Brain microvascular endothelial cell (primary cell): Measurements from ENCODE around the gene CLPTM1L.

ENCODE experiments used
- DNase-seq: peaks from one replicate; pipeline ENCODE4 v3.0.0-alpha.2; 2020
- H3K27ac ChIP-seq: fragments of 250-450 bp; sonication (Bioruptor Pico); 2 replicates; pipeline ENCODE4 v1.5.1; 2020; ENCODE audit warnings: mild to moderate bottlenecking, moderate library complexity
- H3K27me3 ChIP-seq: fragments of 250-450 bp; sonication (Bioruptor Pico); replicated peaks from 2 replicates; pipeline ENCODE4 v1.5.1; 2020; ENCODE audit warnings: mild to moderate bottlenecking
- H3K36me3 ChIP-seq: fragments of 250-450 bp; sonication (Bioruptor Pico); replicated peaks from 2 replicates; pipeline ENCODE4 v1.5.1; 2020; ENCODE audit warnings: mild to moderate bottlenecking
- H3K4me3 ChIP-seq: 2 replicates; pipeline ENCODE4 v1.5.1; 2011; ENCODE audit warnings: low read depth, mild to moderate bottlenecking, control low read depth, low read length, moderate library complexity
- in situ Hi-C: cut with HindIII; loops from 2 replicates; pipeline ENCODE4 v1.10.0; 2017; ENCODE audit warnings: low sequenced_read_pairs, low pct_ligation_motif_present
- TF ChIP-seq, protein P1 (sequence below): IDR thresholded peaks from 2 replicates; pipeline ENCODE4 v1.5.1; 2011; ENCODE audit warnings: low read depth, mild to moderate bottlenecking, moderate library complexity, low read length, control low read depth, inconsistent platforms; ENCODE audit errors: missing control alignments

CLPTM1L gene

DNA sequence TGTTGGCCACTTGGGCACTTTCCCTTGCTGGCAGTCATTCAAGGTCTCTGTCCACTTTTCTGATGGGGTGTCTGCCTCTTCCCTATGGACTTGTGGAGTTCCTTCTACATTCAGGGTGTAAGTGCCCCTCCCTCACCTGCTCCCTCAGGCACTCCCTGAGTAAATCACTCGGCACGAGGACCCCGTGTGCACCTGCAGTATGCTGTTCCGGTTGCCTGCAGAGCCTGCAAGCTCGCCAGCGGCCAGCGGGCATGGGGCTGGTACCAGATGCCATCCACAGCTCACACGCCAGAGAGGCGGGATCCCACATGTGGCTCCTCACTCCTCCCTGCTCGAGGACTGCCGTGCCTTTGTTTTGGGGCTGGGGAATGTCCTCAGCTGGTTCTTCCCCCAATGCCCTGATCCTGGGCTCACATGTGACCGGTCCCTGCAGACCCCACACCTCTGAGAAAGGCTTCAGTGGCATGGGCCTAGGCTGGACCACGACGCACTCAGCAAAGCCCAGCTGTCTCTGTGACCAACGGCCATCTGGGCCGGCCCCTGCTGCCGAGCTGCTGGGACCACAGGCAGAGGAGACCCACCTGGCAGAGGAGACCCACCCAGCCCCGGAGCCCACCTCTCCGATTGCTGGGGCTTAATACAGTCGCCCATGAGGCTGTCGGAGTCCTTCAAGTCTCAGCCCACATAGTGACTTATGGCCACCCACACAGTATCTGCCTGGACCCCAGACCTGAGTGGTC, 46.1 kb upstream of the CLPTM1L start:
- H3K36me3 ChIP-seq: no peaks in the 10 kb centered on the region
- no peak overlapping the region for H3K4me3 ChIP-seq
- in situ Hi-C loops: no loop called here
- H3K27ac ChIP-seq: no peak overlapping the region
- TF ChIP-seq, protein P1, sequence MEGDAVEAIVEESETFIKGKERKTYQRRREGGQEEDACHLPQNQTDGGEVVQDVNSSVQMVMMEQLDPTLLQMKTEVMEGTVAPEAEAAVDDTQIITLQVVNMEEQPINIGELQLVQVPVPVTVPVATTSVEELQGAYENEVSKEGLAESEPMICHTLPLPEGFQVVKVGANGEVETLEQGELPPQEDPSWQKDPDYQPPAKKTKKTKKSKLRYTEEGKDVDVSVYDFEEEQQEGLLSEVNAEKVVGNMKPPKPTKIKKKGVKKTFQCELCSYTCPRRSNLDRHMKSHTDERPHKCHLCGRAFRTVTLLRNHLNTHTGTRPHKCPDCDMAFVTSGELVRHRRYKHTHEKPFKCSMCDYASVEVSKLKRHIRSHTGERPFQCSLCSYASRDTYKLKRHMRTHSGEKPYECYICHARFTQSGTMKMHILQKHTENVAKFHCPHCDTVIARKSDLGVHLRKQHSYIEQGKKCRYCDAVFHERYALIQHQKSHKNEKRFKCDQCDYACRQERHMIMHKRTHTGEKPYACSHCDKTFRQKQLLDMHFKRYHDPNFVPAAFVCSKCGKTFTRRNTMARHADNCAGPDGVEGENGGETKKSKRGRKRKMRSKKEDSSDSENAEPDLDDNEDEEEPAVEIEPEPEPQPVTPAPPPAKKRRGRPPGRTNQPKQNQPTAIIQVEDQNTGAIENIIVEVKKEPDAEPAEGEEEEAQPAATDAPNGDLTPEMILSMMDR: no peak
- peaks cover 13% of the 10 kb centered on the region for H3K27me3 ChIP-seq
- no peak for DNase-seq

DNA sequence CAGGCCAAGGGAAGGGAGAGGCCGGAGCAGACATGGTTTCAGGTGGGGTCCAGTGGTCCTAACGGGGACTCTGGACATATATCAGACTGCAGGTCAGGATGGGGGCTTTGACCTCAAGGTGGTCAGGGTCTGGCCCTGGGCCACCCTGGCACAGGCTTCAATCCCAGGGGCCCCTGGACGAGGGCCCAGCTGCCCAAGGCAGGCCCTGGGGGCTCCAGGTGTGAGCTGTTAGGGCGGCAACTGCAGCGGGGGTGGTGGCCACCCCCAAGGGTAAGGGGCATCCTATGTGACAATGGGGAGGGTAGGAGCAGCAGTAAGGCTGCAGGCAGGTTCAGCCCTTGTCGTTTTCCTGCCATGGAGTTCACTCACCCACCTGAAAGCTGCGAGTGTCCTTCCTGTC, 45.4 kb upstream of the CLPTM1L start:
- Histone ChIP-seq H3K4me3 (no peak overlapping the region), H3K36me3 (no peaks in the 10 kb centered on the region), H3K27me3 (peaks cover 16% of the 10 kb centered on the region), H3K27ac (no peak overlapping the region)
- DNase-seq: no peak
- in situ Hi-C loops: no loop called here
- TF ChIP-seq, protein P1: no peak

DNA sequence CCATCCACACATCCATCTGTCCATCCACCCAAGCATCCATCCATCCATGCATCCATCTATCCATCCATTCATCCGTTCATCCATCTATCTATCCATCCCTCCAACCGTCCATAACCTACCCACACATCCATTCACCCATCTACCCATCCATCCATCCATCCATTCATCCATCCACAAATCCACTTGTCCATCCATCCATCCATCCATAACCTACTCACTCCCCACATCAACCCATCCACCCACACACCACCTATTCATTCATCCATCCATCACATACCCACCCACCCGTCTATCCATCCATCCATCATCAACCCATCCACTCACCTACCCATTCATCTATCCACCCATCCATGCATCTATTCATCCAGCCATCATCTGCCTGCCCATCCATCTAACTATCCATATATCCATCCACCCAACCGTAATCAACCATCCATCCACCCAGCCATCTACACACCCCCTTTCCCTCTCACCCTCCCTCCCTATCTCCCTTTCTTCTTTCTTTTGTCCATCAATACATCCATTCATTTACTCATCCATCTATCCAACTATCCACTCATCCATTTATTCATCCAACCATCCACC, 43.6 kb upstream of the CLPTM1L start:
- no peak overlapping the region for H3K27ac ChIP-seq
- DNase-seq: no peak
- H3K27me3 ChIP-seq: peaks cover 16% of the 10 kb centered on the region
- H3K36me3 ChIP-seq: no peaks in the 10 kb centered on the region
- TF ChIP-seq, protein P1: no peak
- in situ Hi-C loops: no loop called here
- H3K4me3 ChIP-seq: no peak overlapping the region

DNA sequence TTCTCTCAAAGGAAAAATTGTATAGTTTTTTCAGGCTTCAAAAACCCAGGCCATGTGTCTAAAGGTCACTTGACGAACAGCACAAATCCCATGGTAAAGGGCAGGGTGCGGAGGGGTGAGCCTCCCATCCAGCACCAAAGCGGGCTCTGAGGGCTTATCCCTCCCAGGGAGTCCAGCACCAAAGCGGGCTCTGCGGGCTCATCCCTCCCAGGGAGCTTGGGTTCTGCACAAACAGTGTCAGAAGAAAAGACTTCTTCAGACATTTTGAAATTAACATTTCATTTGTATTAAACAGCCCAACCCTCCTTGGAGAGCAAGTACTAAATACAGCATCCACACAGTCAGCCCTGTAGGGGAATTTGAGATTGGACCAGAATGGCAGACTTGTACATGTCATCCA, 43.0 kb upstream of the CLPTM1L start:
- TF ChIP-seq, protein P1: no peak
- DNase-seq: no peak
- Histone ChIP-seq H3K27me3 (peaks cover 16% of the 10 kb centered on the region), H3K27ac (no peak overlapping the region), H3K36me3 (no peaks in the 10 kb centered on the region), H3K4me3 (no peak overlapping the region)
- in situ Hi-C loops: no loop called here

DNA sequence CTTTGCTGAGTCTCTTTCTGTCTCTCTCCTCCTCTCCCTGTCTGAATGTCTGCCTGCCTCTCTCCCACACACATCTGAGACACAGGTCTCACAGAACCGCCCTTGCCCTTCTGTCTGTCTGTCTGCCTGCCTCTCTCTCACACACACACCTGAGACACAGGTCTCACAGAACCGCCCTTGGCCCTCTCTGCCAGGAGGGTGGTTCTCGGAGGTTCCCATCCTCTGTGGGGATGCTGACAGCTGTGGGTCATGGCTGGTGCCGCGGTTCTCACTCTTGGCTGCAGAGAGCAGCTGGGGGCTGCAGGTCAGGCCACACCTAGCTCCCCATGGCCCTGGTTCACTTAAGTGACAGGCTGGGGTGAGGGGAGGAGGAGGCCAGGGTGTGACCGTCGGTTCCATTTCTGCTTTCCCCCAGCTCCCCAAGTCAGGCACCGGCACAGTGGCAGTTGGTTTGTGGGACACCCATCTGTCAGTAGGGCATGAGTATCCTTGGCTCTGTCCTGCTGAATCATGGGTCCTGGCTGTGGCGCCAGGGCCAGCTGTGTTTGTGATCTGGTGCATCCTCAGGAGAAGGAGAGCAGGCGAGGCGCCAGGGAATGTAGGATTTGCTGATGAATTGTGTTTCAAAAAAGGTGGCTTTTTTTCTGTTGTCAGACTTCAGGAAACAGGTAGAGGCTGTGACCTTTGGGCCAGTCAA, 42.3 kb upstream of the CLPTM1L start:
- Histone ChIP-seq H3K36me3 (no peaks in the 10 kb centered on the region), H3K4me3 (no peak overlapping the region), H3K27me3 (peaks cover 16% of the 10 kb centered on the region), H3K27ac (no peak overlapping the region)
- TF ChIP-seq, protein P1: no peak
- DNase-seq: no peak
- in situ Hi-C loops: no loop called here
